Mucosa of stomach (tissue), 1 donor: ENCODE measurements around the gene TRMT2B.
A peak's percentile ranks its signal among the peaks of the same experiment; 100 is the strongest.
"Not testable (repeated sequence)": the region's sequence is repeated elsewhere in the genome, so short reads cannot be mapped to it uniquely, and the experiment has no call there.

Experiments used
- H3K27me3 ChIP-seq: one replicate; pipeline ENCODE4 v1.7.0; 2013; ENCODE audit warnings: mild to moderate bottlenecking, low read length; ENCODE audit not compliant: control insufficient read depth, insufficient read depth
- H3K36me3 ChIP-seq: one replicate; pipeline ENCODE4 v1.7.0; 2013; ENCODE audit warnings: low read length; ENCODE audit not compliant: control insufficient read depth, insufficient read depth
- H3K4me1 ChIP-seq: one replicate; pipeline ENCODE4 v1.7.0; 2013; ENCODE audit warnings: mild to moderate bottlenecking, low read length; ENCODE audit not compliant: control insufficient read depth, insufficient read depth
- H3K4me3 ChIP-seq: one replicate; pipeline ENCODE4 v1.7.0; 2013; ENCODE audit warnings: low read length
- H3K9ac ChIP-seq: one replicate; pipeline ENCODE4 v1.7.0; 2013; ENCODE audit warnings: mild to moderate bottlenecking, low read length, moderate library complexity
- H3K9me3 ChIP-seq: one replicate; pipeline ENCODE4 v1.7.0; 2013; ENCODE audit warnings: mild to moderate bottlenecking, low read length, moderate library complexity; ENCODE audit not compliant: control insufficient read depth
- donor health status: Pancreatic carcinoma.

The TRMT2B gene

GRCh38 chrX:101056551-101056950 is 4.6 kb upstream of the TRMT2B start:
- H3K4me3 ChIP-seq, H3K27me3 ChIP-seq: not testable (repeated sequence)

GRCh38 chrX:101051153-101051548 is 760 bp downstream of the TRMT2B start:
- peak overlapping the region; percentile 84 for H3K9ac ChIP-seq
- no peaks in the 10 kb centered on the region for H3K4me1 ChIP-seq
- H3K9me3 ChIP-seq, result no peaks in the 10 kb centered on the region
- peak overlapping the region; percentile 40 for H3K4me3 ChIP-seq
- H3K27me3 ChIP-seq, result no peaks in the 10 kb centered on the region
- H3K36me3 ChIP-seq, result no peaks in the 10 kb centered on the region

More at GRCh38 chrX:101056551-101056950, 4.6 kb upstream of the TRMT2B start:
- not testable (repeated sequence) for H3K36me3 ChIP-seq, H3K4me1 ChIP-seq, H3K9ac ChIP-seq, H3K9me3 ChIP-seq

GRCh38 chrX:101040197-101040596 is 11.7 kb downstream of the TRMT2B start:
- no peak overlapping the region for H3K9ac ChIP-seq
- no peak overlapping the region for H3K4me3 ChIP-seq
- no peaks in the 10 kb centered on the region for H3K9me3 ChIP-seq
- no peaks in the 10 kb centered on the region for H3K27me3 ChIP-seq
- no peaks in the 10 kb centered on the region for H3K4me1 ChIP-seq
- H3K36me3 ChIP-seq, result no peaks in the 10 kb centered on the region

GRCh38 chrX:101037231-101037630 is 14.7 kb downstream of the TRMT2B start:
- H3K9ac ChIP-seq, result no peak overlapping the region
- H3K36me3 ChIP-seq, result no peaks in the 10 kb centered on the region

GRCh38 chrX:101029665-101030064 is 22.2 kb downstream of the TRMT2B start:
- H3K9ac ChIP-seq, result no peak overlapping the region
- no peaks in the 10 kb centered on the region for H3K9me3 ChIP-seq
- H3K4me1 ChIP-seq, result no peaks in the 10 kb centered on the region
- no peaks in the 10 kb centered on the region for H3K36me3 ChIP-seq
- H3K4me3 ChIP-seq, result no peak overlapping the region
- no peaks in the 10 kb centered on the region for H3K27me3 ChIP-seq

More at GRCh38 chrX:101037231-101037630, 14.7 kb downstream of the TRMT2B start:
- Histone ChIP-seq H3K27me3 (no peaks in the 10 kb centered on the region), H3K4me1 (no peaks in the 10 kb centered on the region), H3K4me3 (no peak overlapping the region), H3K9me3 (no peaks in the 10 kb centered on the region)

- Histone ChIP-seq H3K9ac (no peak overlapping the region), H3K36me3 (no peaks in the 10 kb centered on the region), H3K9me3 (no peaks in the 10 kb centered on the region), H3K4me3 (no peak overlapping the region), H3K27me3 (no peaks in the 10 kb centered on the region), H3K4me1 (no peaks in the 10 kb centered on the region)
Observed at GRCh38 chrX:101028562-101028961, 23.3 kb downstream of the TRMT2B start.

GRCh38 chrX:101025126-101025525 is 26.8 kb downstream of the TRMT2B start:
- Histone ChIP-seq H3K36me3 (no peaks in the 10 kb centered on the region), H3K27me3 (no peaks in the 10 kb centered on the region), H3K9me3 (no peaks in the 10 kb centered on the region), H3K9ac (no peak overlapping the region), H3K4me1 (no peaks in the 10 kb centered on the region), H3K4me3 (no peak overlapping the region)

- Histone ChIP-seq H3K36me3 (no peaks in the 10 kb centered on the region), H3K27me3 (no peaks in the 10 kb centered on the region), H3K4me3 (no peak overlapping the region), H3K4me1 (no peaks in the 10 kb centered on the region), H3K9ac (no peak overlapping the region), H3K9me3 (no peaks in the 10 kb centered on the region)
Observed at GRCh38 chrX:101022020-101022419, 29.9 kb downstream of the TRMT2B start.

GRCh38 chrX:101012031-101012430 is 39.9 kb downstream of the TRMT2B start:
- not testable (repeated sequence) for H3K27me3 ChIP-seq, H3K36me3 ChIP-seq, H3K4me3 ChIP-seq, H3K9ac ChIP-seq, H3K4me1 ChIP-seq, H3K9me3 ChIP-seq

GRCh38 chrX:101009090-101009489 is 42.8 kb downstream of the TRMT2B start:
- no peak overlapping the region for H3K4me3 ChIP-seq
- H3K9ac ChIP-seq, result no peak overlapping the region
- H3K36me3 ChIP-seq, result no peaks in the 10 kb centered on the region
- H3K9me3 ChIP-seq, result no peaks in the 10 kb centered on the region
- H3K4me1 ChIP-seq, result no peaks in the 10 kb centered on the region
- H3K27me3 ChIP-seq, result no peaks in the 10 kb centered on the region

GRCh38 chrX:100999451-100999850 is 52.5 kb downstream of the TRMT2B start:
- peaks cover 4% of the 10 kb centered on the region for H3K36me3 ChIP-seq
- H3K4me1 ChIP-seq, result no peaks in the 10 kb centered on the region
- no peak overlapping the region for H3K4me3 ChIP-seq
- no peak overlapping the region for H3K9ac ChIP-seq
- H3K9me3 ChIP-seq, result no peaks in the 10 kb centered on the region
- no peaks in the 10 kb centered on the region for H3K27me3 ChIP-seq

- Histone ChIP-seq H3K27me3 (no peaks in the 10 kb centered on the region), H3K4me3 (no peak overlapping the region), H3K9me3 (no peaks in the 10 kb centered on the region), H3K9ac (no peak overlapping the region), H3K4me1 (no peaks in the 10 kb centered on the region), H3K36me3 (no peaks in the 10 kb centered on the region)
Observed at GRCh38 chrX:100995469-100995868, 56.4 kb downstream of the TRMT2B start.
